Measurements from ENCODE around the gene IDH3B. TPM values are rescaled to one million over a fixed set of nuclear protein-coding genes. Genes with fewer than 3 reads are reported as not detected.

Gene IDH3B
- total and polyA plus RNA-seq, 2 of the 13 experiments (the other 11 are each of a cell fraction or from before 2014, with no cell fraction given), result 215 to 254 TPM

GRCh38 chr20:2692036-2692885 lies 28.2 kb upstream of the IDH3B start, which contains the start of gene EBF4 (continued):
- TF ChIP-seq DRAP1 (CRISPR knock-in tag; IDR thresholded peaks at IDR 0.05) (no peak), ZNF550 (CRISPR knock-in tag; IDR thresholded peaks at IDR 0.05; ENCODE audit: borderline replicate concordance) (no peak), SOX6 (IDR thresholded peaks at IDR 0.05) (no peak), SOX6 (CRISPR knock-in tag; IDR thresholded peaks at IDR 0.05) (no peak), ZNF556 (CRISPR knock-in tag; IDR thresholded peaks at IDR 0.05; ENCODE audit: borderline replicate concordance) (no peak), BCL6 (CRISPR knock-in tag; IDR thresholded peaks at IDR 0.05) (no peak), ZNF430 (CRISPR knock-in tag; IDR thresholded peaks at IDR 0.05) (peak; percentile 44; the same call in 1 of the 2 replicates), REST (IDR thresholded peaks at IDR 0.05; ENCODE audit: borderline replicate concordance in 1 of 2, low read depth in 1 of 2, low read length in 2 of 2) (no peak), GMEB2 (CRISPR knock-in tag; IDR thresholded peaks at IDR 0.05; ENCODE audit: low read depth) (no peak), FOSL2 (CRISPR knock-in tag; IDR thresholded peaks at IDR 0.05) (peak; percentile 39), RFXANK (CRISPR knock-in tag; IDR thresholded peaks at IDR 0.05) (no peak), ZBTB26 (CRISPR knock-in tag; IDR thresholded peaks at IDR 0.05; ENCODE audit: borderline replicate concordance) (no peak; the same call in 1 of the 2 replicates), NFIB (CRISPR knock-in tag; IDR thresholded peaks at IDR 0.05; ENCODE audit: borderline replicate concordance) (no peak), ZNF12 (CRISPR knock-in tag; IDR thresholded peaks at IDR 0.05) (no peak), HMGXB4 (CRISPR knock-in tag; IDR thresholded peaks at IDR 0.05; ENCODE audit: borderline replicate concordance in 1 of 2, low read depth in 1 of 2) (peak in 1 of 2 experiments; percentile 45; a peak in 1 of 4 replicates), ASH2L (IDR thresholded peaks at IDR 0.05; ENCODE audit: insufficient read length, low read depth, low read length) (peak; percentile 28), ZNF773 (CRISPR knock-in tag; IDR thresholded peaks at IDR 0.05; ENCODE audit: borderline replicate concordance) (no peak), CAMTA2 (CRISPR knock-in tag; IDR thresholded peaks at IDR 0.05; ENCODE audit: borderline replicate concordance) (no peak), ZSCAN22 (CRISPR knock-in tag; IDR thresholded peaks at IDR 0.05) (no peak), ZNF670 (CRISPR knock-in tag; IDR thresholded peaks at IDR 0.05; ENCODE audit: borderline replicate concordance) (peak; percentile 59; the same call in 1 of the 2 replicates)

Measured in HepG2 (cell line).